ENCODE results near the gene MLLT1.

- TF ChIP-seq CTCF (conservative IDR thresholded peaks at IDR 0.05; ENCODE audit: low read depth, low read length) (no peak), EZH2 (IDR thresholded peaks at IDR 0.05; ENCODE audit: low read length, unreplicated experiment) (no peak), EZH2phosphoT487 (IDR thresholded peaks at IDR 0.05; ENCODE audit: borderline replicate concordance, low read length) (no peak)
Measured at GRCh38 chr19:6241056-6241455, 38.7 kb downstream of the MLLT1 start.

All from PC-3 (cell line).